GM23248 (cell line): ENCODE data around the gene YBX1.

ENCODE experiments used
- EZH2 ChIP-seq: fragments of 200-600 bp; sonication (generic); IDR thresholded peaks from 2 replicates; pipeline ENCODE4 v1.6.1; 2018; ENCODE audit warnings: antibody characterized with exemption, mild to moderate bottlenecking; ENCODE audit not compliant: insufficient read depth, poor library complexity, severe bottlenecking
- EZH2phosphoT487 ChIP-seq: fragments of 200-600 bp; sonication (generic); IDR thresholded peaks from 2 replicates; pipeline ENCODE4 v1.6.1; 2018; ENCODE audit warnings: antibody characterized with exemption, moderate library complexity, mild to moderate bottlenecking, low read depth; ENCODE audit not compliant: insufficient read depth

- TF ChIP-seq EZH2 (no peak), EZH2phosphoT487 (no peak)
Observed at GRCh38 chr1:42741706-42742105, 59.5 kb downstream of the YBX1 start.
